GM19468 (cell line): ENCODE measurements around the gene RERE.

Source experiments
- ATAC-seq: cut with Tn5 transposase; IDR thresholded peaks from one replicate; pipeline ENCODE4 v1.9.1; 2021; ENCODE audit warnings: mild to moderate bottlenecking, moderate library complexity, moderate number of reproducible peaks; ENCODE audit not compliant: unreplicated experiment; ENCODE audit errors: extremely low read depth

Gene RERE

DNA sequence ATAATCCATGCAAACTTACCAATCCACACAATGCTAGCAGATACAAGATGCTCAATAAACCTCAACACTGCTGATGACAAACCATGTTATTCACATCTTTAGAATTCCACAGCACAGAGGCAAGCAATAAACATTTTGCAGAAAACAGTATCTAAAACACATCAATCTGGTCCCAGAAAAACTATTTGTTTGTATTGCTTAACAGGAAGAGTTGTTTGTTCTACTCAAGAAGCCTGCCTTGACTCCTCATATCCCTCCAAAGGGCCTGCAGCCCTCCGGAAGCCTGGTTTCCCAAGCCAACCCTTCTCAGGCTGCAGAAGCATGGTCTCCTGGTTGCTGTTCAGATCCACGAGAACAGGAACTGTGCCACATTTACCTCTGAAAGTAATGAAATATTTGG lies 139.7 kb downstream of the RERE start:
- no peak for ATAC-seq

- no peak for ATAC-seq
Measured at GRCh38 chr1:8676813-8677212, 140.6 kb downstream of the RERE start.

- ATAC-seq = no peak
Measured at GRCh38 chr1:8676072-8676471, 141.4 kb downstream of the RERE start.

DNA sequence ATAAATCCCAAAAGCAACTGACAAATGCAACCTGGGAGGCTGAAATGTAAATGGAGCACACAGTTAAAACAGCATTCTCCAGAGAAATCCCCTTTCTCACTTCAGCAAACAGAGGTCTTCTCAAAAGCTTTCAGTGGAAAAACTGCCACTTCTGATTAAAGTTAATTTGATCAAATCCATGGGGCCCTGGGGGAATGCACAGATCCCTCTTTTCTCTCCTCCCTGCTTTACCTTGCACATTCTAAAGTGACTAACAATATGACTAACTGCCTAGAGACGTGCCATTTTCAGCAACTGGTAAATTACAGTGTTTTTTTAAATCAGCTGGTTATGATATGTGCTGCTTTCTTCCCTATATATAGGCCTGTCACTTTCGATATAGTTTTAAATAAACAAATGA lies 142.5 kb downstream of the RERE start:
- ATAC-seq = no peak

GRCh38 chr1:8674481-8674880 lies 143.0 kb downstream of the RERE start:
- ATAC-seq = no peak

GRCh38 chr1:8671306-8671917 lies 146.0 kb downstream of the RERE start:
- ATAC-seq = no peak

- no peak for ATAC-seq
Measured at GRCh38 chr1:8670371-8670818, 147.0 kb downstream of the RERE start.

DNA sequence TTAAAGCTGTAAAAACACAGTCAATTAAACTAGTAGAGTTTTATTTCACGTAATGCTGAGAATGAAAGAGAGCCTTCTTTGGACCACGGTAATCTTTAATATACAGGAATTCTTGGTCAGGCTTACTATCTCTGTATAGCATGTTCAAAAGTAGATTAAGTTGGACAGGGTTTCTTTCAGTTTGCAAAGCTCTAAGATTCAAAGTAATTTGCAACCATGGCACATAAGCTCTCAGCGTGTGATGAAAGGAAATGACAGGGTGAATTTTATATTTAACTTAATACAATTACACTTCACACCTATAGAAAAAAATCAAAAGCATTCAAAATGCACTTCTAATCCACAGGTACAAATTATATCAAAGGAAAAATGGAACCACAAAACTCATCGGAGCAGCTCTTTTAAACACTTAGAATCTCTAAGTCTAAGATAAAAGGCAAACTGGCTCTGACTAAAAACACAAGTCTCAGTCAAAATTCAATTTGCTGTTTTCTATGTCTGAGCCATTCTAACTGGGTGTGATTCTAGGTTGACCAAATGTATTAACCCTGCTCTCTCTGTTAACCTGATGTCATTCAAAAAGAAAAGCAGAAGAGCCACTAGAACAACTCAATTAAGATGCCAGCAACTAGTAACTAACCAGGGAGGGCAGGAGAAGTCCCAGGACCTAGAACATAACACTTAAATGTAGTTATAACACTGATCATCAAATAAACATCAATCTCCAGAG lies 147.7 kb downstream of the RERE start:
- no peak for ATAC-seq

DNA sequence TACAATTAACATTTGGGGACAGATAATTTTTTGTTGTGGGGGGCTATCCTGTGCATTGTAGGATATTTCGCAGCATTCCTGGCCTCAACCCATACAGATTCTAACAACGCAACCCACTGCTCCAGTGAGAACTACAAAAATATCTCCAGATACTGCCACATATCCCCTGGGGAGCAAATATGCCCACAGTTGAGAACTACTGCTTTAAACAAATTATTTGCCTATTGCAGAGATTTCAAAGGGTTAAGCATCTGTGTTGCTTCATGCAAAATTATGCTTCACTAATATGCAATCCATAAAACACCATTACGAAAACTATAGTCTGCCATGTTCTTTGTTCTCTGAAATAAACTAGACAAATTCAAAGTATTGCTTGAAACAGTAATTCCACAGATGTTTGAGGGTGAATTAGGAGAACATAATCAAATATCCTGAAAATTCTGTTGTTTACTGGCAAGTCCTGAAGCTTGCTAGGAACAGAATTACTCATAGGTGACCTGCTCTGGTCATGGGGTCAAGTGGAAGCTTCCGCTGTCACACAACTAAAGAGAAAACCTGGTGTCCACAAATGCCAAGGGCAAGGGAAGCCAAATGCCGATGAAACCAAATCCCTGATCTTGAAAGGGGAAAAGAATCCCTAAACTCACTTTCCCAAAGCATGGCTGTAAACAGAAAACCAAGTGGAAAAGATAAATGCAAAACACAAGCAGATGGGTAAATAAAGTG lies 149.4 kb downstream of the RERE start:
- no peak for ATAC-seq

DNA sequence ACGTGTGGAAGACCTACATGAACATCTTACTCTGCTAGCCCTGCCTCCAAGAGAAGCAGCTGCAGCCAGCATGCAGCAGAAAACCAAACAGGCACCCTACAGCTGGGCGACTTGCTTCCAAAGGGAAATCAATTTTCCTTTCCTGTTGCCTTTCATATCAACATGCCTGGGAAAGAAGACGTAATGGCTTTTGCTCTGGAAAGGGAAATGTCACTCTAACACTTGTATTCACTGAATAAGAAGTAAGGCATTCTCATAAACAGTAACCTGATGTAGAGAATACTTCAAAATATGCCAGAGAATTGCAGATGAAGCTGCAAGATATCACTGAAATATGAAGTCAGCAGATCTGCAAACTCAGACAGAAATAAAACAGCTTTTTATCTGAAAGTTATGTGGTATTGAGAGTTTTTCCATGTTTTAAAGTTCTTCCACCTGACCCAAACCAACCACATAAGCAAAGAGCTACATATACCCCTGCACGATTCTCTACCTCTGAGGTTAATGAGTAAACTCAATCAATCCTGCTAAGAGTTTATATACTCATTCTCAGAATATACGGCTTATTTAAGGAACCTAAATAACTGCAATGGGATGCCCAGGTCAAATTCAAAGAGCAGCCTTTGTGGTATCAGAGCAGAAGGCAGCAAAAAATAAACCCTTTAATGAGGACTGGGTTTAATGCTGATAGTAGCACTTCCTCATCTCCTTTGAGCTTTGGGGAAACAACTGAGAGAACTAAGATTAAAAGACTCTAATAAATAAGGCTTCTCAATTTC lies 150.9 kb downstream of the RERE start:
- ATAC-seq = no peak

GRCh38 chr1:8665833-8666232 lies 151.6 kb downstream of the RERE start:
- no peak for ATAC-seq

- no peak for ATAC-seq
Measured at GRCh38 chr1:8664887-8665286, 152.6 kb downstream of the RERE start.

DNA sequence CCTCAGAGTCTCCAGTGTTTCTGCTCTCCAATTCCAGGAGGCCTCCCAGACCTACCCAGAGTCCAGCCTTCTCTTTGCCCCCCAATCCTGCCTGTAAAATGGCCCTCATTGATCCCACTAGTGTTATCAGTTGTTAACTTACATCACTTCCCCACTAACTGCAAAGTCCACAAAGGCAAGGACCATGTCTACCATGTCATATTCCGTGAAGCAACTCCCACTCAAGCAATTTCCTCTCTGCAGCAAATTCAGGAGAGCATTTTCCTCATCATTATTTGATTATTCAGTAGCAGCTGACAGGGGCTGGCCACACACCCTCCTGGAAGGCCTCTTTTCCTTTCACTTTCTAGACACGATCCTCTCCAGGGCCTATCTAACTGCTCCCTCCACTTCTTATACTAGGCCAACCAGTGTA lies 153.5 kb downstream of the RERE start:
- ATAC-seq = no peak

DNA sequence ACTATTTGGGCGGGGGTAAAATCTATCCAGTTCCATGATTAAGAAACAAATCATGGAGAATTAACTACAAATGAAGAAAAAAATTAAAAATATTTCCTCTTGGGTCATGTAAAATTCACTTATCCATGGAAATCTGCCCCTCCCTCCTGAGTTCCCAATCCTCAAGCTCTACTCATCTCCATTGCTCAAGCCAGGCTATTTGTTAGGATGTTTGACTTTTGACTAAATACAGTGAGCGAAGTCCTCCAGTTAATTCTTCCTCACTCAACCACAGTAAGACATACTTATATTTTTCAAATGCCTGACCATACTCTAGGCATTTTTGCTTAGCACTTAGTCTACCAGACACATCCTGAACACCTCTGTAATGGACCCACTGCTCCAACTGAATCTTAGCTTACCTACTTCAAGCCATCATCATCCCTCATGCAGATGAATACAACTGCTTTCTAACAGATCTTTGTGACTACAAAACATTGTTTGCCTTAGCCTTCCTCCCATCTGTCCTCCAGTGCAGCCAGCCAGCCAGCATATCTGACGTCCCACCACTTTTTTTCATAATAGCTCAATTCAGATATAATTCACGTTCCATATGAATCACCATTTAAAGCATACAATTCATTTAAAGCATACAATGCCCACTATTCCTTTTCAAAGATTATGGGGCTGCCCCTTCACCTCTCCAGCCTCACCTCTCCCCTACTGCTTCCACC lies 154.2 kb downstream of the RERE start:
- ATAC-seq = no peak

DNA sequence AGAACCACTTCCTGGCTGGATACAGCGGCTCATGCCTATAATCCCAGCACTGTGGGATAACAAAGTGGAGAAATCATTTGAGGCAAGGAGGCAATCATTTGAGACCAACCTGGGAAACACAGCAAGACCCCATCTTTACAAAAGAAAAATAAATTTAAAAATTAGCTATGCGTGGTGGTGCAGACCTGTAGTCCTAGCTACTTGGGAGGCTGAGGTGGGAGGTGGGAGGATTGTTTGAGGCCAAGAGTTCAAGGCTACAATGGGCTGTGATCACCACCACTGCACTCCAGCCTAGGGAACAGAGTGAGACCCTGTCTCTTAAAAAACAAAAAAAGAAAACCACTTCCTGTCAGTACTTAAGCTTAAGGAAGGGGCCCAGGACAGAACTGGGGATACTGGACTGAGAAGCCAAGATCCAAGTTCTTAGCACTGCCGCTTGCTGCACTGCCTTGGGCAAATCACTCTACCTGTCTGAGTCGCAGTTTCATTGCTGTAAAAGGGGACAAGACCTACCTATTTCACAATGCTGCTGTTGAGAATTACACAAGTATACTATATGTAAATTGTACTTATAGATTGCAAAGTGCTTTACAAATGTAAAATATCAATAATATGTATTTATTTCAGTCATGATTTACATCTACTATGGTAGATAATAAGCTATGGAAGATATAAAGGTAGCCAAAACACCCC lies 154.9 kb downstream of the RERE start:
- ATAC-seq = no peak

DNA sequence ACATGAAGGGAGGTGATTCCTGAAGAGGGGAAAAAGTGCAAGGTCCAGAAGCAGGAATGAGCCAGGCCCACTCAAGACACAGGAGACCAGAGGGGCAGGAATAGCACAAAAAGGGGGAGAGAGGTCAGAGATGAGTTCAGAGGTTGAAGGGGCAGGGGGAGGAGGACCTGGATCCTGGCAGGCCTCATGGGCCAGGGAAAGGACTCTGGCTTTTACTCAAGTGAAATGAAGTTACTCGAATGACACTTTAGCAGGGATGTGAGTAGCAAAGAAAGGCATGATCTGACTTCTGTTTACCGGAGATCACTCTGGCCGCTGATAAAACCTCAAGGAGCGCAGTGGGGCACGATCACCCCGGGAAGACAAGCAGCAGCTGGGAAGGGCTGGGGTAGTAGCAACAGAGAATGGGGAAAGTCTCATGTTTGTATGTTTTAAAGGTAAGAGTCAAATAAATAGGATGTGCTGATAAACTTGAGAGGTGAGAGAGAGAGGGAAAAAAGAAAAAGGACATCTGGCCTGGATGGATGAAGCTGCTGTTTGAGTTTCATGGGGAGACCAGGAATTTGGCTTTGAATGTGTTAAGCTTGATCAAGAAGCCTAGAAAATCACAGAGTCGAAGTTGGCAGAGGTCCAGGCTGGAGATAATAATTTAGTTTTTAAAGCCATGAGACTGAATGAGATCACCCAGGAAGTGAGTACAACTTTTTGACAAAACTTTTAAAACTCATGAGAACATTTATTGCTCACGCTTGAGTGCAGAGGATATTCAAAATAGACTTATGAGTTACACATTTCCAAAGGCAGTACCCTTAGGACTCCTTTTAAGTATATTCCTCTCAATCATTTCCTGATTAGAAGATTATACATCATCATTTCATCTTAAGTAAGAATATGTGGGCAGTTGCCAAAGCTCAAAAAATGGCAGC lies 156.0 kb downstream of the RERE start:
- no peak for ATAC-seq

GRCh38 chr1:8660411-8660828 lies 157.0 kb downstream of the RERE start:
- ATAC-seq = no peak

GRCh38 chr1:8659593-8659992 lies 157.8 kb downstream of the RERE start:
- no peak for ATAC-seq
